VCaP (cell line): Measurements from ENCODE around the gene NPDC1.

Experiments
- H3K27ac ChIP-seq: fragments of 450-650 bp; 2 replicates; pipeline ENCODE4 v1.5.1; 2017
- TF ChIP-seq, protein P1 (sequence below): fragments of 450-650 bp; conservative IDR thresholded peaks from 2 replicates; pipeline ENCODE4 v1.5.1; 2017; ENCODE audit warnings: mild to moderate bottlenecking, moderate library complexity

Gene NPDC1

DNA sequence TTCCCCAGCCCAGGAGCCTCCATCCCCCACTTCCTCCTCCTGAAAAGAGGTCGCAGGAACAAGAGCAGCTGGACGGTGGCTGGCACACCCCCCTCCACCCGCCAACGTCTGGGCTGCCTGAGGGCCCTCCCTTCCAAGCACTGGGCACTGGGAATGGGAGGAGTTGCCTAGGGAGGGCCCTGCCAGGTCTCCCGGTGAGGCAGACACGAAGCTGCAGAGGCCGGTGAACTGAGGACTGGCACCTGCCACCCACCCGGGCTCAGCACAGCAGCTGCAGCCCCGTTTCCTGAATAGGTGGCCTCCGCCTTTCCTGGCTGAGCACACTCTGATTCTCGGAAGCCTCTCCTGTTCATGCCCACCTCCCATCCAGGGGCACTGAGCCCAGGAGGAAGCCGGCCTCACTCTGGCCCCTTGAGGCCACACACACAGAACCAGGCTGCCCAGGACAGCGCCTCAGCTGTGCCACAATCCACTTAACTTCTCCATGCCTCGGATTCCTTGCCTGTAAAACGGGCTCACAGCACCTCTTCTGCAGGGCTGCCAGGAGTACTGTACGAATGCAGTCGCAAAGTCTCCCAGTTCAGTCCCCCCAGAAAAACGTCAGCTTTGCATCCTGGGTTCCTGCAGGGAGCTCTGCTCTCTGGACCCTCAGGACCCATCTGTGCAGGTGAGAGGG is 1.3 kb downstream of the NPDC1 start:
- peak overlapping the region; percentile 99 for H3K27ac ChIP-seq
- TF ChIP-seq, protein P1, sequence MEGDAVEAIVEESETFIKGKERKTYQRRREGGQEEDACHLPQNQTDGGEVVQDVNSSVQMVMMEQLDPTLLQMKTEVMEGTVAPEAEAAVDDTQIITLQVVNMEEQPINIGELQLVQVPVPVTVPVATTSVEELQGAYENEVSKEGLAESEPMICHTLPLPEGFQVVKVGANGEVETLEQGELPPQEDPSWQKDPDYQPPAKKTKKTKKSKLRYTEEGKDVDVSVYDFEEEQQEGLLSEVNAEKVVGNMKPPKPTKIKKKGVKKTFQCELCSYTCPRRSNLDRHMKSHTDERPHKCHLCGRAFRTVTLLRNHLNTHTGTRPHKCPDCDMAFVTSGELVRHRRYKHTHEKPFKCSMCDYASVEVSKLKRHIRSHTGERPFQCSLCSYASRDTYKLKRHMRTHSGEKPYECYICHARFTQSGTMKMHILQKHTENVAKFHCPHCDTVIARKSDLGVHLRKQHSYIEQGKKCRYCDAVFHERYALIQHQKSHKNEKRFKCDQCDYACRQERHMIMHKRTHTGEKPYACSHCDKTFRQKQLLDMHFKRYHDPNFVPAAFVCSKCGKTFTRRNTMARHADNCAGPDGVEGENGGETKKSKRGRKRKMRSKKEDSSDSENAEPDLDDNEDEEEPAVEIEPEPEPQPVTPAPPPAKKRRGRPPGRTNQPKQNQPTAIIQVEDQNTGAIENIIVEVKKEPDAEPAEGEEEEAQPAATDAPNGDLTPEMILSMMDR = no peak

GRCh38 chr9:137044037-137044436 is 1.9 kb downstream of the NPDC1 start:
- peak overlapping the region; percentile 99 for H3K27ac ChIP-seq
- TF ChIP-seq, protein P1 = no peak

DNA sequence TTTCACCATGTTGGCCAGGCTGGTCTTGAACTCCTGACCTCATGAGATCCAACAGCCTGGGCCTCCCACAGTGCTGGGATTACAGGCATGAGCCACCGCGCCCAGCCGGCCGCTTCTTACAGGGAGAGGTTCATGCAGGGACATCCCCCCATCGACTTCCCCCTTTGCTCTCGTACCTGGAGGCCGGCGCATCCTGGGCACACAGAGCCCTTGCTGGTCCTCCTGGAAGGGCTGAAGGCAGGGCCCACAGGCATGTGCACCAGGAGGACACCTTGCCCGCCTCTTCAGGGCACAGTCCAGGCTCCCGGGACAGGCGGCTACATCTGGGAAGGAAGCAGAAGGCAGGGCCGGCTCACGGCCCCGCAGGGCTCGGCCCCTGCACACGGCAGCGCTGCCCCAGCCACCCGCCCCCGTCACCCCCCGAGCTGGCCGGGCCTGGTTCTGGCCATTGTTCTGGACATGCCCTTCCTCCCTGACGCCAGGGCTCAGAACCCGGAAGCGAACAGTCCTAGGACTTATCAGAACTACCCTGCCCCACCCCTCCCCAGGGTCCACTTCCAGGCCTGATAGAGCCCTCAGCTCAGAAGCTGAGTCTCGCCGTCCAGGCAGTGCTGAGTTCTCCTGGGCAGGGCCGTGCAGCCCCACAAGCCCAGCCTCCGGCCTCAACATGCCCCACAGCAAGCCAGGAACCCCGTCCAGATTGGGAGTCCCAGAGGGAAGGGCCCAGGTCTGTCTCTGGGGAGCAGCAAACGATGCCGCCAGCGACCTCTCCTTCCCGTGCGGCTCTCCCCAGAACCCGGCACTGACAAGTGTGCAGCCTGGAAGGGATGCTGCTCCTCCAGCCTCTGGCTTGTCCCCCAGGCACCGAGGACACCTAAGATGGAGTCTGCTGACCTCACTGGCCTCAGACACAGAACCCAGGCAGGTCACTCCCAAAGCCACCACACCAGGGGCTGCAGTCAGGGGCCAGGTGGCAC is 2.9 kb downstream of the NPDC1 start:
- TF ChIP-seq, protein P1 = no peak
- peak overlapping the region; percentile 99 for H3K27ac ChIP-seq

DNA sequence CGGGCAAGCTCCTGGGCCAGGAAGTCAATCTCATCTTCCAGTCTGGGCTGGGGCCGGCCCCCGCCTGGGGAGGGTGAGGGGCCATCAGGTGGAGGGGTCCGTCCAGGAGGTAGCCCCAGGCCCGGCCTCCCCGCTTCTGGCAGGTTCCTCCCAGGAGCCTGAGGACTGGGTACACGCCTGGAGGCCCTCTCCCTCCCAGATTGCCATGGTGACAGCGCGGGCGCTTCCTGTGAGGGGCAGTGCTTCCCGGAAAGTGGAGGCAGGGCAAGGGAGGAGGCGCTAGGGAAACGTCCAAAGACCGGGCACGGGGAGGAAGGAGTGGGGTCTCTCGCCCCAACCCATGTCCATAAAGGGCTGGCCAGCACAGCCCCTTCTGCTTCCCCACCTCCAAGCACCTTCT is 4.9 kb downstream of the NPDC1 start:
- peak overlapping the region; percentile 11; the same call in 1 of the 2 replicates for H3K27ac ChIP-seq
- TF ChIP-seq, protein P1 = no peak

- TF ChIP-seq, protein P1 = no peak
- peak overlapping the region; percentile 11; the same call in 1 of the 2 replicates for H3K27ac ChIP-seq
Measured at GRCh38 chr9:137040568-137040967, 5.4 kb downstream of the NPDC1 start.

DNA sequence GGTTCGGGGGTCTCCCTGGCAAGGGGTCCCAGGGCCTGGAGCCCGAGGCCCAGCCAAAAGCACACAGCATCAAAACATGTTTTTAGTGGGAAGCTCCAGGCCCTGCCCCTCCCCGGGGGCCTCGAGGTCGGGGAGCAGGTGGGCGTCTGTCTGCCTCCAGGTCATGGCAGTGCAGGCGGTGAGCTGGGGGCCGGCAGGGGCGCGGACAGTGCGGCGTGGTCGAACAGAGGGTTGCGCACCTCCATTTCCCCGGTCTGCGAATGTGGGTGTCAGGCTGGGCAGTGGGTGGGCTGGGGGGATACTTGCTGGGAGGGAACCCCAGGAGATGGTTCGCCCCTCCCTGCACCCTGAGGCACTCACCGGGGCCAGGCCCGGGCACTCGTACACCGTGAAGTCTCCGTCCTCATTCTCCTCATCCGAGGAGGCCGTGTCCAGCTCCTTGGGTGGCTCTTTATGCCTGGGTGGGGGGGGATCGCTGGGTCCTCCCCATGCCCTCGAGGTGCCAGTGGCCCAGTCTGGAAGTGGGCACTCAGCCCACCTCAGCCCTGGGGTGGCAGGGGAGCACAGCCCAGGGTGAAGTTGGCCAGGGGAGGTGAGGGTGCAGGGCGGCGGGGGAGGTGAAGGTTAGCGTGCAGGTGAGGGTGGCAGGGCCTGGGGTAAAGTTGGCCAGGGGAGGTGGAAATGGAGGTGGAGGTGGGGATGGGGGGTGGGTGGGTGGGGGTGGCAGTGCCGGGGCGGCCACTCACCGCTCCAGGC is 6.2 kb downstream of the NPDC1 start:
- no peak overlapping the region for H3K27ac ChIP-seq
- TF ChIP-seq, protein P1 = no peak

GRCh38 chr9:137038916-137039315 is 7.1 kb downstream of the NPDC1 start:
- H3K27ac ChIP-seq = no peak overlapping the region
- TF ChIP-seq, protein P1 = no peak
